ENCODE measurements around the gene SLC35E3.

GRCh38 chr12:68794653-68795251 lies 48.8 kb downstream of the SLC35E3 start:
- TF ChIP-seq CTCF (IDR thresholded peaks at IDR 0.05) (no peak), POLR2A (IDR thresholded peaks at IDR 0.05) (no peak)

Measured in Peyer's patch (tissue), 4 donors.